Glutamatergic neuron (in vitro differentiated cells): ENCODE data around the gene AK4. TPM values are rescaled to one million over a fixed set of nuclear protein-coding genes. Genes with fewer than 3 reads are reported as not detected.

ENCODE experiments used
- DNase-seq: peaks from one replicate; pipeline ENCODE4 v3.0.0; 2022
- H3K27ac Mint-ChIP-seq: one replicate; pipeline ENCODE4 v1.8.0; 2020; ENCODE audit warnings: mild to moderate bottlenecking, mixed read lengths, inconsistent platforms; ENCODE audit not compliant: unreplicated experiment
- H3K27me3 Mint-ChIP-seq: one replicate; pipeline ENCODE4 v1.8.0; 2020; ENCODE audit warnings: mild to moderate bottlenecking, moderate library complexity, mixed read lengths, inconsistent platforms; ENCODE audit not compliant: unreplicated experiment
- H3K36me3 Mint-ChIP-seq: one replicate; pipeline ENCODE4 v1.8.0; 2020; ENCODE audit warnings: mild to moderate bottlenecking, mixed read lengths, inconsistent platforms; ENCODE audit not compliant: unreplicated experiment
- H3K4me1 Mint-ChIP-seq: one replicate; pipeline ENCODE4 v1.8.0; 2020; ENCODE audit warnings: mild to moderate bottlenecking, low read depth, mixed read lengths, inconsistent platforms; ENCODE audit not compliant: unreplicated experiment
- H3K4me3 Mint-ChIP-seq: one replicate; pipeline ENCODE4 v1.8.0; 2020; ENCODE audit warnings: mild to moderate bottlenecking, mixed read lengths, inconsistent platforms; ENCODE audit not compliant: unreplicated experiment
- H3K9me3 Mint-ChIP-seq: one replicate; pipeline ENCODE4 v1.8.0; 2020; ENCODE audit warnings: mild to moderate bottlenecking, moderate library complexity, mixed read lengths, inconsistent platforms; ENCODE audit not compliant: unreplicated experiment
- CTCF ChIP-seq: fragments of 200-600 bp; sonication (generic); IDR thresholded peaks from one replicate; pipeline ENCODE4 v1.5.0; 2021; ENCODE audit not compliant: partially characterized antibody, unreplicated experiment
- total RNA-seq: library from RNA; stranded (reverse); fragmentation: NEBNext Ultra II Directional; extraction: Animal tissue kit (Norgen Biotek cat#: 25700); gene quantifications from one replicate; pipeline ENCODE4 v1.2.1, GENCODE V29; 2021; ENCODE audit not compliant: unreplicated experiment

The AK4 gene
- total RNA-seq, 1 donor from 2014 or later: 2.6 TPM

DNA sequence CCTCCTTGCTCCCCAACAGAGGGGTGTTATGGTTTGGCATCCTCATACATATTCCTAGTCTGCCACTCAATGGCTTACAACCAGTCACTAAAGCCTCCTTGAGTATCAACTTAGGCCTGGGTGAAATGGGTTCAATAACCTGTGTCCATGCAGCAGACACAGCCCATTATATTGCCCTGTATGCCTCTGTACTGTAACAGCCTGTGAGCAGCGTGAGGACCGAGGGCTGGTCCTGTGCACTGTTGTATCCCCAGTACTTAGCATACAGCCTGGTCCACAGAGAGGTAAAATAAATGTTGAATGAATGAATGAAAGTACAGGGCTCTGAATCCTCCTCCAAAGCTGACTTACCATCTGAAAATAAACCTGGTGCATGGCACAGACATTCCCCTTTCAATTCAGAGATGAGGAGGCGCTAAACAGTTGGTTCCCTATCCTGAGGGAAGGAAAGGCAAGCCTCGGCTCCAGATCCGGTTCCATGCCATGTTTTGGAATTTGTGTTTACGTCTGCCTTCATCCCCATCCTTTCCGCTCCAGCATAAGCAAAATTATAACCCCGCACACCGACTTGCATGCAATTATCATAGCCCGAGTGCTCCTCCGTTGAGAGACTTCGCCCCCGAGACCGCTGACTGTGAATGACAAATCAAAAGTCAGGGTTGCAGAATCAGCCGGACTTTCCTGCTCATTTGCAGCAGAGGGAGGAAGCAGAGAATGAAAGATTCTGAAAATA, 116.4 kb downstream of the AK4 start:
- Mint-ChIP-seq H3K9me3 (peaks cover 2% of the 10 kb centered on the region), H3K4me3 (peak overlapping the region; percentile 81), H3K36me3 (no peaks in the 10 kb centered on the region), H3K4me1 (peaks cover 9% of the 10 kb centered on the region), H3K27ac (peak overlapping the region; percentile 1), H3K27me3 (peaks cover 2% of the 10 kb centered on the region)
- DNase-seq: peak; percentile 76
- TF ChIP-seq CTCF: no peak

DNA sequence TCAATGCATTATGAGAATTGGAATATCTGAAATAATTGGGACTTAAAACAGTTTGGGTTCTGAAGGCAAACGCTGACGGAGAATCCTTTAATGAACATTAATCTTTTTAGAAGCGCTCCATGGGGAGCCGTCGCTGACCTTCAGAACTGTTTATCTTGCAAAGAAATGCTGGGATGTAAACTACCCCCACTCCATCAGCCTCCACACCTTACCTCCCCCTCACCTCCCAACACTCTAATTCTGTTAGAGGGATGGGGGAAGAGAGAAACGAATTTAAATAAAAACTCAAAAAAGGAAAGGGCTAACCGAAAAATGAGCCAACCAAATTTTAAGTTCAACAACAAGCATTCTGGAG, 117.3 kb downstream of the AK4 start:
- no peak for TF ChIP-seq CTCF
- peak overlapping the region; percentile 81 for H3K4me3 Mint-ChIP-seq
- H3K27ac Mint-ChIP-seq: no peak overlapping the region
- DNase-seq: no peak
- no peaks in the 10 kb centered on the region for H3K36me3 Mint-ChIP-seq
- peaks cover 9% of the 10 kb centered on the region for H3K4me1 Mint-ChIP-seq
- peaks cover 2% of the 10 kb centered on the region for H3K9me3 Mint-ChIP-seq
- H3K27me3 Mint-ChIP-seq: peaks cover 2% of the 10 kb centered on the region

GRCh38 chr1:65265651-65266351, 117.8 kb downstream of the AK4 start:
- peak; percentile 67 for DNase-seq
- no peaks in the 10 kb centered on the region for H3K36me3 Mint-ChIP-seq
- TF ChIP-seq CTCF: peak; percentile 22
- H3K27ac Mint-ChIP-seq: peak overlapping the region; percentile 53
- H3K27me3 Mint-ChIP-seq: peaks cover 2% of the 10 kb centered on the region
- H3K9me3 Mint-ChIP-seq: peaks cover 2% of the 10 kb centered on the region
- peak overlapping the region; percentile 81 for H3K4me3 Mint-ChIP-seq
- peaks cover 9% of the 10 kb centered on the region for H3K4me1 Mint-ChIP-seq

GRCh38 chr1:65266476-65266875, 118.5 kb downstream of the AK4 start:
- TF ChIP-seq CTCF: no peak
- peaks cover 2% of the 10 kb centered on the region for H3K9me3 Mint-ChIP-seq
- no peak for DNase-seq
- peak overlapping the region; percentile 78 for H3K4me3 Mint-ChIP-seq
- peak overlapping the region; percentile 53 for H3K27ac Mint-ChIP-seq
- H3K27me3 Mint-ChIP-seq: peaks cover 2% of the 10 kb centered on the region
- H3K36me3 Mint-ChIP-seq: no peaks in the 10 kb centered on the region
- peaks cover 9% of the 10 kb centered on the region for H3K4me1 Mint-ChIP-seq

GRCh38 chr1:65267271-65267670, 119.3 kb downstream of the AK4 start:
- no peak for DNase-seq
- peaks cover 9% of the 10 kb centered on the region for H3K4me1 Mint-ChIP-seq
- H3K36me3 Mint-ChIP-seq: no peaks in the 10 kb centered on the region
- no peak for TF ChIP-seq CTCF
- peaks cover 2% of the 10 kb centered on the region for H3K9me3 Mint-ChIP-seq
- peaks cover 2% of the 10 kb centered on the region for H3K27me3 Mint-ChIP-seq
- H3K4me3 Mint-ChIP-seq: no peak overlapping the region
- H3K27ac Mint-ChIP-seq: no peak overlapping the region
